ENCODE results near the gene KPRP.

Gene KPRP

DNA sequence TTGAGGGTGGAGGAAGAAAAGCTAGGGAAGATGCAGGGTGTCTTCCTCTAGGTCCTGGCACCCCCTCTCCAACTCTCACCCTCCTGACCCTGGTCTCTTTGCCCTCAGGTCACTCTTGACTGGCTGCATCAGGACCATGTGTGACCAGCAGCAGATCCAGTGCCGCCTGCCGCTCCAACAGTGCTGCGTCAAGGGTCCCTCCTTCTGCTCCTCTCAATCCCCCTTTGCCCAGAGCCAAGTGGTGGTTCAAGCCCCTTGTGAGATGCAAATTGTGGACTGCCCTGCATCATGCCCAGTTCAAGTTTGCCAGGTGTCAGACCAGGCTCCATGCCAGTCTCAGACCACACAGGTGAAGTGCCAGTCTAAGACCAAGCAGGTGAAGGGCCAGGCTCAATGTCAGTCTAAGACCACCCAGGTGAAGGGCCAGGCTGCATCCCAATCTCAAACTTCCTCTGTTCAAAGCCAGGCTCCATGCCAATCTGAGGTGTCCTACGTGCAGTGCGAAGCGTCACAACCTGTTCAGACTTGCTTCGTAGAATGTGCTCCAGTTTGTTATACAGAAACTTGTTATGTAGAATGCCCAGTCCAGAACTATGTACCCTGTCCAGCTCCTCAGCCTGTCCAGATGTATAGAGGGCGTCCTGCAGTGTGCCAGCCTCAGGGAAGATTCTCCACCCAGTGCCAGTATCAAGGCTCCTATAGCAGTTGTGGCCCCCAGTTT, 1.8 kb downstream of the KPRP start:
- Histone ChIP-seq H3K9me3 (ENCODE audit: control insufficient read depth, insufficient read depth, low read depth, low read length) (no peaks in the 10 kb centered on the region), H3K4me1 (ENCODE audit: control insufficient read depth, insufficient read depth, low read length) (no peaks in the 10 kb centered on the region), H3K36me3 (ENCODE audit: control insufficient read depth in 2 of 2, insufficient read depth in 1 of 2, low read length in 2 of 2) (no peaks in the 10 kb centered on the region), H3K27ac (ENCODE audit: extremely low read depth, low read depth, low read length) (no peak overlapping the region), H3K4me3 (ENCODE audit: low read depth, low read length) (no peak overlapping the region)
- ChIA-PET CTCF (interaction anchor here (0.6 to 1.0 kb wide), 2 partner anchors 106 to 425 kb away, joined by 3 to 4 read pairs; no protein-coding TSS in a partner anchor), POLR2A (no interaction called here)
- TF ChIP-seq ZNF510 (tag by site-specific recombination; IDR thresholded peaks at IDR 0.05; ENCODE audit: insufficient replicate concordance): no peak
- no peak for TF ChIP-seq OVOL3 (tag by site-specific recombination; IDR thresholded peaks at IDR 0.05)
- TF ChIP-seq IKZF3 (tag by site-specific recombination; IDR thresholded peaks at IDR 0.05): no peak

DNA sequence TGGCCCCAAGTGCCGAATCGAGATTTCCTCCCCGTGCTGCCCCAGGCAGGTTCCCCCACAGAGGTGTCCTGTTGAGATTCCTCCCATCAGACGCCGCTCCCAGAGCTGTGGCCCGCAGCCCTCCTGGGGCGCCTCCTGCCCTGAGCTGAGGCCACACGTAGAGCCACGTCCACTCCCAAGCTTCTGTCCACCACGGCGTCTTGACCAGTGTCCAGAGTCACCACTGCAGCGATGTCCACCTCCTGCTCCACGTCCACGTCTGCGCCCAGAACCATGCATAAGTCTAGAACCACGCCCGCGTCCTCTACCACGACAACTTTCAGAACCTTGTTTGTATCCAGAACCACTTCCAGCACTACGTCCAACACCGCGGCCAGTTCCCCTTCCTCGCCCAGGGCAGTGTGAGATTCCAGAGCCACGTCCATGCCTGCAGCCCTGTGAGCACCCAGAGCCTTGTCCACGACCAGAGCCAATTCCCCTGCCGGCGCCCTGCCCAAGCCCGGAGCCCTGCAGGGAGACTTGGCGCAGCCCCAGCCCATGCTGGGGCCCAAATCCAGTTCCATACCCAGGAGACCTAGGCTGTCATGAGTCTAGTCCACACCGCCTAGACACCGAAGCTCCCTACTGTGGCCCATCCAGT, 2.8 kb downstream of the KPRP start:
- POLR2A ChIA-PET: no interaction called here
- Histone ChIP-seq H3K4me1 (ENCODE audit: control insufficient read depth, insufficient read depth, low read length) (no peaks in the 10 kb centered on the region), H3K9me3 (ENCODE audit: control insufficient read depth, insufficient read depth, low read depth, low read length) (no peaks in the 10 kb centered on the region), H3K4me3 (ENCODE audit: low read depth, low read length) (no peak overlapping the region), H3K36me3 (ENCODE audit: control insufficient read depth in 2 of 2, insufficient read depth in 1 of 2, low read length in 2 of 2) (no peaks in the 10 kb centered on the region), H3K27ac (ENCODE audit: extremely low read depth, low read depth, low read length) (no peak overlapping the region)
- CTCF ChIA-PET: interaction anchor here (1.0 kb wide), 1 partner anchor 107 kb away, joined by 4 read pairs; no protein-coding TSS in a partner anchor
- TF ChIP-seq GLI4 (tag by site-specific recombination; IDR thresholded peaks at IDR 0.05) (no peak), ZNF76 (tag by site-specific recombination; IDR thresholded peaks at IDR 0.05; ENCODE audit: borderline replicate concordance, low read depth) (no peak), ZNF561 (tag by site-specific recombination; IDR thresholded peaks at IDR 0.05; ENCODE audit: borderline replicate concordance) (no peak), ZNF16 (tag by site-specific recombination; IDR thresholded peaks at IDR 0.05; ENCODE audit: low read depth) (no peak), ZNF600 (tag by site-specific recombination; IDR thresholded peaks at IDR 0.05) (no peak), ZEB2 (tag by site-specific recombination; IDR thresholded peaks at IDR 0.05) (no peak), OSR2 (tag by site-specific recombination; IDR thresholded peaks at IDR 0.05) (no peak)
- TF ChIP-seq, protein P1, sequence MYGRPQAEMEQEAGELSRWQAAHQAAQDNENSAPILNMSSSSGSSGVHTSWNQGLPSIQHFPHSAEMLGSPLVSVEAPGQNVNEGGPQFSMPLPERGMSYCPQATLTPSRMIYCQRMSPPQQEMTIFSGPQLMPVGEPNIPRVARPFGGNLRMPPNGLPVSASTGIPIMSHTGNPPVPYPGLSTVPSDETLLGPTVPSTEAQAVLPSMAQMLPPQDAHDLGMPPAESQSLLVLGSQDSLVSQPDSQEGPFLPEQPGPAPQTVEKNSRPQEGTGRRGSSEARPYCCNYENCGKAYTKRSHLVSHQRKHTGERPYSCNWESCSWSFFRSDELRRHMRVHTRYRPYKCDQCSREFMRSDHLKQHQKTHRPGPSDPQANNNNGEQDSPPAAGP (tag by site-specific recombination; IDR thresholded peaks at IDR 0.05): no peak
- TF ChIP-seq, protein P2, sequence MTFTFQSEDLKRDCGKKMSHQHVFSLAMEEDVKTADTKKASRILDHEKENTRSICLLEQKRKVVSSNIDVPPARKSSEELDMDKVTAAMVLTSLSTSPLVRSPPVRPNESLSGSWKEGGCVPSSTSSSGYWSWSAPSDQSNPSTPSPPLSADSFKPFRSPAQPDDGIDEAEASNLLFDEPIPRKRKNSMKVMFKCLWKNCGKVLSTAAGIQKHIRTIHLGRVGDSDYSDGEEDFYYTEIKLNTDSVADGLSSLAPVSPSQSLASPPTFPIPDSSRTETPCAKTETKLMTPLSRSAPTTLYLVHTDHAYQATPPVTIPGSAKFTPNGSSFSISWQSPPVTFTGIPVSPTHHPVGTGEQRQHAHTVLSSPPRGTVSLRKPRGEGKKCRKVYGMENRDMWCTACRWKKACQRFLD (tag by site-specific recombination; IDR thresholded peaks at IDR 0.05): no peak
- TF ChIP-seq, protein P3, sequence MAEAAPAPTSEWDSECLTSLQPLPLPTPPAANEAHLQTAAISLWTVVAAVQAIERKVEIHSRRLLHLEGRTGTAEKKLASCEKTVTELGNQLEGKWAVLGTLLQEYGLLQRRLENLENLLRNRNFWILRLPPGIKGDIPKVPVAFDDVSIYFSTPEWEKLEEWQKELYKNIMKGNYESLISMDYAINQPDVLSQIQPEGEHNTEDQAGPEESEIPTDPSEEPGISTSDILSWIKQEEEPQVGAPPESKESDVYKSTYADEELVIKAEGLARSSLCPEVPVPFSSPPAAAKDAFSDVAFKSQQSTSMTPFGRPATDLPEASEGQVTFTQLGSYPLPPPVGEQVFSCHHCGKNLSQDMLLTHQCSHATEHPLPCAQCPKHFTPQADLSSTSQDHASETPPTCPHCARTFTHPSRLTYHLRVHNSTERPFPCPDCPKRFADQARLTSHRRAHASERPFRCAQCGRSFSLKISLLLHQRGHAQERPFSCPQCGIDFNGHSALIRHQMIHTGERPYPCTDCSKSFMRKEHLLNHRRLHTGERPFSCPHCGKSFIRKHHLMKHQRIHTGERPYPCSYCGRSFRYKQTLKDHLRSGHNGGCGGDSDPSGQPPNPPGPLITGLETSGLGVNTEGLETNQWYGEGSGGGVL (tag by site-specific recombination; IDR thresholded peaks at IDR 0.05): no peak
- TF ChIP-seq, protein P4, sequence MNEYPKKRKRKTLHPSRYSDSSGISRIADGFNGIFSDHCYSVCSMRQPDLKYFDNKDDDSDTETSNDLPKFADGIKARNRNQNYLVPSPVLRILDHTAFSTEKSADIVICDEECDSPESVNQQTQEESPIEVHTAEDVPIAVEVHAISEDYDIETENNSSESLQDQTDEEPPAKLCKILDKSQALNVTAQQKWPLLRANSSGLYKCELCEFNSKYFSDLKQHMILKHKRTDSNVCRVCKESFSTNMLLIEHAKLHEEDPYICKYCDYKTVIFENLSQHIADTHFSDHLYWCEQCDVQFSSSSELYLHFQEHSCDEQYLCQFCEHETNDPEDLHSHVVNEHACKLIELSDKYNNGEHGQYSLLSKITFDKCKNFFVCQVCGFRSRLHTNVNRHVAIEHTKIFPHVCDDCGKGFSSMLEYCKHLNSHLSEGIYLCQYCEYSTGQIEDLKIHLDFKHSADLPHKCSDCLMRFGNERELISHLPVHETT (tag by site-specific recombination; IDR thresholded peaks at IDR 0.05): no peak
- TF ChIP-seq, protein P5, sequence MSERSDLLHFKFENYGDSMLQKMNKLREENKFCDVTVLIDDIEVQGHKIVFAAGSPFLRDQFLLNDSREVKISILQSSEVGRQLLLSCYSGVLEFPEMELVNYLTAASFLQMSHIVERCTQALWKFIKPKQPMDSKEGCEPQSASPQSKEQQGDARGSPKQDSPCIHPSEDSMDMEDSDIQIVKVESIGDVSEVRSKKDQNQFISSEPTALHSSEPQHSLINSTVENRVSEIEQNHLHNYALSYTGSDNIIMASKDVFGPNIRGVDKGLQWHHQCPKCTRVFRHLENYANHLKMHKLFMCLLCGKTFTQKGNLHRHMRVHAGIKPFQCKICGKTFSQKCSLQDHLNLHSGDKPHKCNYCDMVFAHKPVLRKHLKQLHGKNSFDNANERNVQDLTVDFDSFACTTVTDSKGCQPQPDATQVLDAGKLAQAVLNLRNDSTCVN (tag by site-specific recombination; optimal IDR thresholded peaks at IDR 0.05): no peak
- TF ChIP-seq, protein P6, sequence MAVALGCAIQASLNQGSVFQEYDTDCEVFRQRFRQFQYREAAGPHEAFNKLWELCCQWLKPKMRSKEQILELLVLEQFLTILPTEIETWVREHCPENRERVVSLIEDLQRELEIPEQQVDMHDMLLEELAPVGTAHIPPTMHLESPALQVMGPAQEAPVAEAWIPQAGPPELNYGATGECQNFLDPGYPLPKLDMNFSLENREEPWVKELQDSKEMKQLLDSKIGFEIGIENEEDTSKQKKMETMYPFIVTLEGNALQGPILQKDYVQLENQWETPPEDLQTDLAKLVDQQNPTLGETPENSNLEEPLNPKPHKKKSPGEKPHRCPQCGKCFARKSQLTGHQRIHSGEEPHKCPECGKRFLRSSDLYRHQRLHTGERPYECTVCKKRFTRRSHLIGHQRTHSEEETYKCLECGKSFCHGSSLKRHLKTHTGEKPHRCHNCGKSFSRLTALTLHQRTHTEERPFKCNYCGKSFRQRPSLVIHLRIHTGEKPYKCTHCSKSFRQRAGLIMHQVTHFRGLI (tag by site-specific recombination; IDR thresholded peaks at IDR 0.05): no peak
- TF ChIP-seq, protein P7, sequence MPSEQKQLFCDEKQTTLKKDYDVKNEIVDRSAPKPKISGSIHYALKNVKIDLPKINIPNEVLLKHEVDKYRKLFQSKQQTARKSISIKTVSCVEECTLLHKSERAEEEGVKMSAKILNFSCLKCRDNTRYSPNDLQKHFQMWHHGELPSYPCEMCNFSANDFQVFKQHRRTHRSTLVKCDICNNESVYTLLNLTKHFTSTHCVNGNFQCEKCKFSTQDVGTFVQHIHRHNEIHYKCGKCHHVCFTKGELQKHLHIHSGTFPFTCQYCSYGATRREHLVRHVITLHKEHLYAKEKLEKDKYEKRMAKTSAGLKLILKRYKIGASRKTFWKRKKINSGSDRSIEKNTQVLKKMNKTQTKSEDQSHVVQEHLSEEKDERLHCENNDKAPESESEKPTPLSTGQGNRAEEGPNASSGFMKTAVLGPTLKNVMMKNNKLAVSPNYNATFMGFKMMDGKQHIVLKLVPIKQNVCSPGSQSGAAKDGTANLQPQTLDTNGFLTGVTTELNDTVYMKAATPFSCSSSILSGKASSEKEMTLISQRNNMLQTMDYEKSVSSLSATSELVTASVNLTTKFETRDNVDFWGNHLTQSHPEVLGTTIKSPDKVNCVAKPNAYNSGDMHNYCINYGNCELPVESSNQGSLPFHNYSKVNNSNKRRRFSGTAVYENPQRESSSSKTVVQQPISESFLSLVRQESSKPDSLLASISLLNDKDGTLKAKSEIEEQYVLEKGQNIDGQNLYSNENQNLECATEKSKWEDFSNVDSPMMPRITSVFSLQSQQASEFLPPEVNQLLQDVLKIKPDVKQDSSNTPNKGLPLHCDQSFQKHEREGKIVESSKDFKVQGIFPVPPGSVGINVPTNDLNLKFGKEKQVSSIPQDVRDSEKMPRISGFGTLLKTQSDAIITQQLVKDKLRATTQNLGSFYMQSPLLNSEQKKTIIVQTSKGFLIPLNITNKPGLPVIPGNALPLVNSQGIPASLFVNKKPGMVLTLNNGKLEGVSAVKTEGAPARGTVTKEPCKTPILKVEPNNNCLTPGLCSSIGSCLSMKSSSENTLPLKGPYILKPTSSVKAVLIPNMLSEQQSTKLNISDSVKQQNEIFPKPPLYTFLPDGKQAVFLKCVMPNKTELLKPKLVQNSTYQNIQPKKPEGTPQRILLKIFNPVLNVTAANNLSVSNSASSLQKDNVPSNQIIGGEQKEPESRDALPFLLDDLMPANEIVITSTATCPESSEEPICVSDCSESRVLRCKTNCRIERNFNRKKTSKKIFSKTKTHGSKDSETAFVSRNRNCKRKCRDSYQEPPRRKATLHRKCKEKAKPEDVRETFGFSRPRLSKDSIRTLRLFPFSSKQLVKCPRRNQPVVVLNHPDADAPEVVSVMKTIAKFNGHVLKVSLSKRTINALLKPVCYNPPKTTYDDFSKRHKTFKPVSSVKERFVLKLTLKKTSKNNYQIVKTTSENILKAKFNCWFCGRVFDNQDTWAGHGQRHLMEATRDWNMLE (tag by site-specific recombination; conservative IDR thresholded peaks at IDR 0.05; ENCODE audit: low read depth): no peak
